CD4-positive, alpha-beta T cell treated with Interleukin-15 for 4 hours (primary cell): ENCODE results near the gene ADAMTS12.

ENCODE experiments used
- DNase-seq: peaks from one replicate; pipeline ENCODE4 v3.0.0-alpha.2; 2020; ENCODE audit warnings: low spot score

The ADAMTS12 gene

GRCh38 chr5:33758737-33759136 lies 133.1 kb downstream of the ADAMTS12 start:
- no peak for DNase-seq

GRCh38 chr5:33756491-33756890 lies 135.3 kb downstream of the ADAMTS12 start:
- no peak for DNase-seq

GRCh38 chr5:33755231-33755630 lies 136.6 kb downstream of the ADAMTS12 start:
- DNase-seq = no peak

- DNase-seq = no peak
Observed at GRCh38 chr5:33753704-33754103, 138.1 kb downstream of the ADAMTS12 start.

- DNase-seq = no peak
Observed at GRCh38 chr5:33748754-33749153, 143.0 kb downstream of the ADAMTS12 start.

- no peak for DNase-seq
Observed at GRCh38 chr5:33745101-33745770, 146.6 kb downstream of the ADAMTS12 start.

- DNase-seq = no peak
Observed at GRCh38 chr5:33743099-33743498, 148.7 kb downstream of the ADAMTS12 start.

GRCh38 chr5:33742181-33742580 lies 149.6 kb downstream of the ADAMTS12 start:
- DNase-seq = no peak

GRCh38 chr5:33738967-33739366 lies 152.8 kb downstream of the ADAMTS12 start:
- no peak for DNase-seq

- DNase-seq = no peak
Observed at GRCh38 chr5:33738097-33738496, 153.7 kb downstream of the ADAMTS12 start.

- no peak for DNase-seq
Observed at GRCh38 chr5:33737697-33738096, 154.1 kb downstream of the ADAMTS12 start.

GRCh38 chr5:33737284-33737683 lies 154.5 kb downstream of the ADAMTS12 start:
- DNase-seq = no peak

GRCh38 chr5:33736510-33736909 lies 155.3 kb downstream of the ADAMTS12 start:
- no peak for DNase-seq

- no peak for DNase-seq
Observed at GRCh38 chr5:33735072-33735471, 156.7 kb downstream of the ADAMTS12 start.

GRCh38 chr5:33734537-33734936 lies 157.3 kb downstream of the ADAMTS12 start:
- DNase-seq = no peak

GRCh38 chr5:33733225-33733624 lies 158.6 kb downstream of the ADAMTS12 start:
- DNase-seq = no peak

- DNase-seq = no peak
Observed at GRCh38 chr5:33726422-33727165, 165.2 kb downstream of the ADAMTS12 start.

GRCh38 chr5:33725806-33726205 lies 166.0 kb downstream of the ADAMTS12 start:
- DNase-seq = no peak

GRCh38 chr5:33721491-33722200 lies 170.1 kb downstream of the ADAMTS12 start:
- no peak for DNase-seq

GRCh38 chr5:33720176-33720575 lies 171.6 kb downstream of the ADAMTS12 start:
- no peak for DNase-seq

GRCh38 chr5:33719769-33720168 lies 172.0 kb downstream of the ADAMTS12 start:
- DNase-seq = no peak

- DNase-seq = no peak
Observed at GRCh38 chr5:33715661-33716060, 176.1 kb downstream of the ADAMTS12 start.

- DNase-seq = no peak
Observed at GRCh38 chr5:33713136-33713765, 178.5 kb downstream of the ADAMTS12 start.
